GM18498 (cell line): ENCODE measurements around the gene ITGA4.

Source experiments
- ATAC-seq: cut with Tn5 transposase; IDR thresholded peaks from one replicate; pipeline ENCODE4 v1.9.1; 2021; ENCODE audit warnings: mild to moderate bottlenecking, moderate library complexity; ENCODE audit not compliant: unreplicated experiment

The ITGA4 gene

GRCh38 chr2:181457741-181458425 is 697 bp downstream of the ITGA4 start:
- ATAC-seq: peak; percentile 28

GRCh38 chr2:181458871-181459270 is 1.7 kb downstream of the ITGA4 start:
- no peak for ATAC-seq

GRCh38 chr2:181459621-181460021 is 2.4 kb downstream of the ITGA4 start:
- no peak for ATAC-seq

- ATAC-seq: peak; percentile 21
These were observed 4.1 kb downstream of the ITGA4 start for GRCh38 chr2:181461056-181461997.

GRCh38 chr2:181462033-181462432 is 4.8 kb downstream of the ITGA4 start:
- peak; percentile 26 for ATAC-seq

- no peak for ATAC-seq
These were observed 6.4 kb downstream of the ITGA4 start for GRCh38 chr2:181463588-181463987.

- no peak for ATAC-seq
These were observed 7.8 kb downstream of the ITGA4 start for GRCh38 chr2:181464966-181465365.

- no peak for ATAC-seq
These were observed 8.6 kb downstream of the ITGA4 start for GRCh38 chr2:181465676-181466375.

- peak; percentile 37 for ATAC-seq
These were observed 9.7 kb downstream of the ITGA4 start for GRCh38 chr2:181466661-181467576.

- no peak for ATAC-seq
These were observed 11.0 kb downstream of the ITGA4 start for GRCh38 chr2:181467966-181468707.

- no peak for ATAC-seq
These were observed 11.6 kb downstream of the ITGA4 start for GRCh38 chr2:181468811-181469210.

- peak; percentile 40 for ATAC-seq
These were observed 14.0 kb downstream of the ITGA4 start for GRCh38 chr2:181471226-181471625.

- ATAC-seq: no peak
These were observed 14.6 kb downstream of the ITGA4 start for GRCh38 chr2:181471783-181472182.

GRCh38 chr2:181472990-181473389 is 15.8 kb downstream of the ITGA4 start:
- ATAC-seq: no peak

GRCh38 chr2:181474222-181474881 is 17.2 kb downstream of the ITGA4 start:
- ATAC-seq: no peak

GRCh38 chr2:181483211-181483610 is 26.0 kb downstream of the ITGA4 start:
- ATAC-seq: no peak

GRCh38 chr2:181483876-181484275 is 26.7 kb downstream of the ITGA4 start:
- no peak for ATAC-seq

- ATAC-seq: no peak
These were observed 27.9 kb downstream of the ITGA4 start for GRCh38 chr2:181484851-181485637.

- no peak for ATAC-seq
These were observed 28.4 kb downstream of the ITGA4 start for GRCh38 chr2:181485638-181485946.
